Measurements from ENCODE around the gene ABCB6.

The ABCB6 gene

GRCh38 chr2:219245148-219245898, 26.6 kb upstream of the ABCB6 start, which contains the start of the genes GLB1L and STK16:
Gene GLB1L, minus strand, starts transcription at chr2:219245444. Its CDS starts 1,871 bp downstream, at chr2:219243573.
Gene STK16, plus strand, starts transcription at chr2:219245479. Its CDS starts 521 bp downstream, at chr2:219246000.
- peak; percentile 98 for DNase-seq

- no peak for DNase-seq
Observed at GRCh38 chr2:219244789-219245147, 26.0 kb upstream of the ABCB6 start.

- no peak for DNase-seq
Observed at GRCh38 chr2:219243291-219243761, 24.6 kb upstream of the ABCB6 start.

GRCh38 chr2:219234331-219234730, 15.6 kb upstream of the ABCB6 start:
- no peak for DNase-seq

- peak; percentile 60 for DNase-seq
Observed at GRCh38 chr2:219230059-219230540, 11.3 kb upstream of the ABCB6 start.

- peak; percentile 99 for DNase-seq
Observed at GRCh38 chr2:219229305-219230058, 10.7 kb upstream of the ABCB6 start, which contains the start of the genes ANKZF1 and ATG9A. Gene ANKZF1, plus strand, starts transcription at chr2:219229806. Its CDS starts 452 bp downstream, at chr2:219230258. Gene ATG9A, minus strand, starts transcription at chr2:219229636. Its CDS starts 1,612 bp downstream, at chr2:219228024.

- DNase-seq = no peak
Observed at GRCh38 chr2:219228911-219229304, 10.2 kb upstream of the ABCB6 start.

- no peak for DNase-seq
Observed at GRCh38 chr2:219228041-219228910, 9.5 kb upstream of the ABCB6 start.

GRCh38 chr2:219225350-219225749, 6.6 kb upstream of the ABCB6 start:
- DNase-seq = no peak

- DNase-seq = no peak
Observed at GRCh38 chr2:219223831-219224610, 5.3 kb upstream of the ABCB6 start.

GRCh38 chr2:219221957-219222518, 3.3 kb upstream of the ABCB6 start:
- DNase-seq = no peak

- DNase-seq = no peak
Observed at GRCh38 chr2:219220652-219221402, 2.1 kb upstream of the ABCB6 start.

GRCh38 chr2:219219784-219220532, 1.2 kb upstream of the ABCB6 start:
- DNase-seq = no peak

GRCh38 chr2:219218217-219218731, 484 bp downstream of the ABCB6 start:
- peak; percentile 59 for DNase-seq

GRCh38 chr2:219216535-219216915, 2.2 kb downstream of the ABCB6 start:
- no peak for DNase-seq

GRCh38 chr2:219215871-219216534, 2.8 kb downstream of the ABCB6 start:
- DNase-seq = no peak

- DNase-seq = no peak
Observed at GRCh38 chr2:219214786-219215185, 4.0 kb downstream of the ABCB6 start.

- DNase-seq = no peak
Observed at GRCh38 chr2:219214141-219214540, 4.6 kb downstream of the ABCB6 start.

- no peak for DNase-seq
Observed at GRCh38 chr2:219213486-219214071, 5.2 kb downstream of the ABCB6 start.

Data from 8988T (cell line).